ENCODE data around the gene SCAPER.
"Not testable (repeated sequence)": the region's sequence is repeated elsewhere in the genome, so short reads cannot be mapped to it uniquely, and the experiment has no call there.

The SCAPER gene

GRCh38 chr15:76823303-76823702, 81.8 kb downstream of the SCAPER start:
- Histone ChIP-seq H3K4me3 (ENCODE audit: low read length) (no peak overlapping the region), H3K4me1 (ENCODE audit: insufficient read depth, low read length) (no peaks in the 10 kb centered on the region), H2AFZ (ENCODE audit: low read depth, low read length) (no peak overlapping the region), H3K27me3 (ENCODE audit: insufficient read depth, low read length) (no peaks in the 10 kb centered on the region), H3K36me3 (ENCODE audit: insufficient read depth, low read length) (no peaks in the 10 kb centered on the region), H3K9me3 (ENCODE audit: low read length) (no peaks in the 10 kb centered on the region)

DNA sequence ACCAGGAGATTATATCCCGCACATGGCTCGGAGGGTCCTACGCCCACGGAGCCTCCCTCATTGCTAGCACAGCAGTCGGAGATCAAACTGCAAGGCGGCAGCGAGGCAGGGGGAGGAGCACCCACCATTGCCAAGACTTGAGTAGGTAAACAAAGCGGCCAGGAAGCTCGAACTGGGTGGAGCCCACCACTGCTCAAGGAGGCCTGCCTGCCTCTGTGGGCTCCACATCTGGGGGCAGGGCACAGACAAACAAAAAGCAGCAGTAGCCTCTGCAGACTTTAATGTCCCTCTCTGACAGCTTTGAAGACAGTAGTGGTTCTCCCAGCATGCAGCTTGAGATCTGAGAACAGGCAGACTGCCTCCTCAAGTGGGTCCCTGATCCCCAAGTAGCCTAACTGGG, 86.2 kb downstream of the SCAPER start:
- not testable (repeated sequence) for H3K9me3 ChIP-seq (ENCODE audit: low read length); H3K36me3 ChIP-seq (ENCODE audit: insufficient read depth, low read length); H2AFZ ChIP-seq (ENCODE audit: low read depth, low read length); H3K4me3 ChIP-seq (ENCODE audit: low read length); H3K4me1 ChIP-seq (ENCODE audit: insufficient read depth, low read length); H3K27me3 ChIP-seq (ENCODE audit: insufficient read depth, low read length)

DNA sequence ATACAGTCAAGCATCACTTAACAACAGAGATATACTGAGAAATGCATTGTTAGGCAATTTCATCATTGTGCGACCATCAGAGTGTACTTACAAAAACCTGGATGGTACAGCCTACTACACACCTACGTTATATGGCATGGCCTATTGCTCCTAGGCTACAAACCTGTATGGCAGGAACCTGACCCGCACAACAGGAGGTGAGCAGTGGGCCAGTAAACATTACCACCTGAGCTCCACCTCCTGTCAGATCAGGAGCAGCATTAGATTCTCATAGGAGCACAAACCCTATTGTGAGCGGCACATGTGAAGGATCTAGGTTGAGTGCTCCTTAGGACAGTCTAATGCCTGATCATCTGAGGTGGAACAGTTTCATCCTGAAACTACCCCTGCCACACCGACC, 89.7 kb downstream of the SCAPER start:
- H3K36me3 ChIP-seq (ENCODE audit: insufficient read depth, low read length): no peaks in the 10 kb centered on the region
- H3K27me3 ChIP-seq (ENCODE audit: insufficient read depth, low read length): no peaks in the 10 kb centered on the region
- no peaks in the 10 kb centered on the region for H3K9me3 ChIP-seq (ENCODE audit: low read length)
- H3K4me3 ChIP-seq (ENCODE audit: low read length): no peak overlapping the region
- H2AFZ ChIP-seq (ENCODE audit: low read depth, low read length): no peak overlapping the region
- no peaks in the 10 kb centered on the region for H3K4me1 ChIP-seq (ENCODE audit: insufficient read depth, low read length)

- no peak overlapping the region for H3K4me3 ChIP-seq (ENCODE audit: low read length)
- no peaks in the 10 kb centered on the region for H3K36me3 ChIP-seq (ENCODE audit: insufficient read depth, low read length)
- H3K4me1 ChIP-seq (ENCODE audit: insufficient read depth, low read length): no peaks in the 10 kb centered on the region
- H3K27me3 ChIP-seq (ENCODE audit: insufficient read depth, low read length): no peaks in the 10 kb centered on the region
- H2AFZ ChIP-seq (ENCODE audit: low read depth, low read length): no peak overlapping the region
- no peaks in the 10 kb centered on the region for H3K9me3 ChIP-seq (ENCODE audit: low read length)
Measured at GRCh38 chr15:76812381-76812780, 92.8 kb downstream of the SCAPER start.

- Histone ChIP-seq H2AFZ (ENCODE audit: low read depth, low read length) (no peak overlapping the region), H3K36me3 (ENCODE audit: insufficient read depth, low read length) (no peaks in the 10 kb centered on the region), H3K4me1 (ENCODE audit: insufficient read depth, low read length) (no peaks in the 10 kb centered on the region), H3K27me3 (ENCODE audit: insufficient read depth, low read length) (no peaks in the 10 kb centered on the region), H3K9me3 (ENCODE audit: low read length) (no peaks in the 10 kb centered on the region), H3K4me3 (ENCODE audit: low read length) (no peak overlapping the region)
Measured at GRCh38 chr15:76809412-76810103, 95.6 kb downstream of the SCAPER start.

DNA sequence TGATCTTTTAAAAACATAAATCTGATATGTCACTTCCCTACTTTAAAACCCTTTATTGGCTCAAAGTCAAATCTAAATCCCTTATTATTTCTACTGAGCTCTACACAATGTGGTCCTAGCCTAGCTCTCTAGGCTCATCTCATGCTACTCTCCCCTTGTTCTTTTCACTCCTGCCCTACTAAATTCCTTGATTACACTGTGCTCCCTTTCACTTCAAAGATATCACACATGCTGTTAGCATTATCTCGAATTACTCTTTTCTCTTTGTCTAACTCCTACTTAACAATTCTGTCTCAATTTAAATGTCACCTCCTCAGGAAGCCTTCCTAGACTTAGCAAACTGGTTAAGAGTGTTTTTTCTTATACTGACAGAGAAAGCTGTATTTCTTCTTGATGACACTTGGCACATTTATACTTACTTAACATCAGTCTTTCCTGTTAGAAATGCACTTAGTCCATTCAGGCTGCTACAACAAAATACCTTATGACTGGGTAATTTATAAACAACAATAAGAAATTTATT, 102.0 kb downstream of the SCAPER start:
- Histone ChIP-seq H3K27me3 (ENCODE audit: insufficient read depth, low read length) (no peaks in the 10 kb centered on the region), H3K4me1 (ENCODE audit: insufficient read depth, low read length) (no peaks in the 10 kb centered on the region), H3K9me3 (ENCODE audit: low read length) (no peaks in the 10 kb centered on the region), H2AFZ (ENCODE audit: low read depth, low read length) (no peak overlapping the region), H3K36me3 (ENCODE audit: insufficient read depth, low read length) (peaks cover 19% of the 10 kb centered on the region), H3K4me3 (ENCODE audit: low read length) (no peak overlapping the region)

DNA sequence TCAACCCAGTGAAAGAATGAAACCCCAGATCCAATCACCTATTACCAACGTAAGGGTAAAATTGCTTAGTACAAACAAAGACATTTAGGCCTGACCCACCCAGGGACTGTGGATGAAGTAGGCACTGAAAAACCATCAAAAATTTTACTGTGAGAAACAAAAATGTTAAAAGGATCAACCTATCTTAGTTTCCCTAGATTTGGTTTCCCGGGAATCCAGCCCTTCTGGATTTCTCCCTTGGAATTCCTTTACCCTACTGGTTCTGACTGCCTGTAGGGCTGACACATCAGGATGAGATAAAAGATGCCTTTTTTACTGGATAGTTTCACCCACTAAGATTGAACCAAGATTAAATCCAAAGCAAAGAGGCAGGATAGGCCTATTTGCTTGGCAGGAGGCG, 102.7 kb downstream of the SCAPER start:
- H3K4me3 ChIP-seq (ENCODE audit: low read length): no peak overlapping the region
- no peaks in the 10 kb centered on the region for H3K9me3 ChIP-seq (ENCODE audit: low read length)
- H3K4me1 ChIP-seq (ENCODE audit: insufficient read depth, low read length): no peaks in the 10 kb centered on the region
- peaks cover 19% of the 10 kb centered on the region for H3K36me3 ChIP-seq (ENCODE audit: insufficient read depth, low read length)
- H2AFZ ChIP-seq (ENCODE audit: low read depth, low read length): no peak overlapping the region
- no peaks in the 10 kb centered on the region for H3K27me3 ChIP-seq (ENCODE audit: insufficient read depth, low read length)

GRCh38 chr15:76799760-76800159, 105.4 kb downstream of the SCAPER start:
- no peak overlapping the region for H3K4me3 ChIP-seq (ENCODE audit: low read length)
- peaks cover 19% of the 10 kb centered on the region for H3K36me3 ChIP-seq (ENCODE audit: insufficient read depth, low read length)
- no peaks in the 10 kb centered on the region for H3K9me3 ChIP-seq (ENCODE audit: low read length)
- H3K4me1 ChIP-seq (ENCODE audit: insufficient read depth, low read length): no peaks in the 10 kb centered on the region
- H2AFZ ChIP-seq (ENCODE audit: low read depth, low read length): no peak overlapping the region
- no peaks in the 10 kb centered on the region for H3K27me3 ChIP-seq (ENCODE audit: insufficient read depth, low read length)

GRCh38 chr15:76795217-76795616, 109.9 kb downstream of the SCAPER start:
- H3K36me3 ChIP-seq (ENCODE audit: insufficient read depth, low read length): peaks cover 12% of the 10 kb centered on the region
- H3K4me3 ChIP-seq (ENCODE audit: low read length): no peak overlapping the region
- no peaks in the 10 kb centered on the region for H3K27me3 ChIP-seq (ENCODE audit: insufficient read depth, low read length)
- no peaks in the 10 kb centered on the region for H3K4me1 ChIP-seq (ENCODE audit: insufficient read depth, low read length)
- no peak overlapping the region for H2AFZ ChIP-seq (ENCODE audit: low read depth, low read length)
- peaks cover 7% of the 10 kb centered on the region for H3K9me3 ChIP-seq (ENCODE audit: low read length)

- Histone ChIP-seq H3K36me3 (ENCODE audit: insufficient read depth, low read length) (peaks cover 4% of the 10 kb centered on the region), H2AFZ (ENCODE audit: low read depth, low read length) (no peak overlapping the region), H3K4me3 (ENCODE audit: low read length) (no peak overlapping the region), H3K4me1 (ENCODE audit: insufficient read depth, low read length) (no peaks in the 10 kb centered on the region), H3K9me3 (ENCODE audit: low read length) (peaks cover 7% of the 10 kb centered on the region), H3K27me3 (ENCODE audit: insufficient read depth, low read length) (no peaks in the 10 kb centered on the region)
Measured at GRCh38 chr15:76793162-76793561, 112.0 kb downstream of the SCAPER start.

- Histone ChIP-seq H3K36me3 (ENCODE audit: insufficient read depth, low read length) (peaks cover 4% of the 10 kb centered on the region), H2AFZ (ENCODE audit: low read depth, low read length) (no peak overlapping the region), H3K27me3 (ENCODE audit: insufficient read depth, low read length) (no peaks in the 10 kb centered on the region), H3K4me3 (ENCODE audit: low read length) (no peak overlapping the region), H3K9me3 (ENCODE audit: low read length) (peaks cover 7% of the 10 kb centered on the region), H3K4me1 (ENCODE audit: insufficient read depth, low read length) (no peaks in the 10 kb centered on the region)
Measured at GRCh38 chr15:76791511-76791910, 113.6 kb downstream of the SCAPER start.

DNA sequence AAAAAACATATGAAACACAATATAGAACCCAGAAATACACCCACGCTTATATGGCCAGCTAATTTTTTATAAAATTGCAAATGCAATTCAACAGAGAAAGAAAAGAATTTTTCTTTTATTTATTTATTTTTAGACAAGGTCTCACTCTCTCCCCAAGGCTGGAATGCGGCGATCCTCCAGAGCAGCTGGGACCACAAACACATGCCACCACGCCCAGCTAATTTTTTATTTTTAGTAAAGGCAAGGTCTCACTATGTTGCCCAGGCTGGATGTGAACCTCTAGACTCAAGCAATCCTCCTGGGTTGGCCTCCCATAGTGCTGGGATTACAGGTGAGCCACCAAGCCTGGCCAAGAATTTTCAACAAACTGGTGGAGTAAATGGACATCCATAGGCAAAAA, 117.9 kb downstream of the SCAPER start:
- Histone ChIP-seq H3K4me3 (ENCODE audit: low read length) (no peak overlapping the region), H3K9me3 (ENCODE audit: low read length) (peaks cover 4% of the 10 kb centered on the region), H3K36me3 (ENCODE audit: insufficient read depth, low read length) (no peaks in the 10 kb centered on the region), H2AFZ (ENCODE audit: low read depth, low read length) (no peak overlapping the region), H3K4me1 (ENCODE audit: insufficient read depth, low read length) (no peaks in the 10 kb centered on the region), H3K27me3 (ENCODE audit: insufficient read depth, low read length) (no peaks in the 10 kb centered on the region)

DNA sequence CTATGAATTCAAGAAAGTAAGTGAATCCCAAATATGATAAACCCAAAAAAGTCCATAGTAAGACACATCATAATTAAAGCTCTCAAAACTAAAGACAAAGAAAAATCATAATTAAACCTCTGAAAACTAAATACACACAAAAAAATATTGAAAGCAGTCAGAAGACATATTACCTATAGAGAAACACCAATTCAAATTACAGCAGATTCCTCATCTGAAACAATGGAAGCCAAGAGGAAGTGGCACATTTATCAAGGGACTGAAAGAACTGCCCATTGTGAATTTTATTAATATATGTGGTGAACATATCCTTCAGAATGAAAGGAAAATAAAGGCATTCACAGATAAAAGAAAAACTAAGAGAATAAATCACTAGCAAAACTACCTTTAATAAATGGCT, 128.2 kb downstream of the SCAPER start:
- no peak overlapping the region for H3K4me3 ChIP-seq (ENCODE audit: low read length)
- H3K9me3 ChIP-seq (ENCODE audit: low read length): peaks cover 7% of the 10 kb centered on the region
- H3K36me3 ChIP-seq (ENCODE audit: insufficient read depth, low read length): peaks cover 3% of the 10 kb centered on the region

GRCh38 chr15:76776480-76776879, 128.7 kb downstream of the SCAPER start:
- peaks cover 3% of the 10 kb centered on the region for H3K36me3 ChIP-seq (ENCODE audit: insufficient read depth, low read length)
- H3K9me3 ChIP-seq (ENCODE audit: low read length): peaks cover 7% of the 10 kb centered on the region
- no peaks in the 10 kb centered on the region for H3K4me1 ChIP-seq (ENCODE audit: insufficient read depth, low read length)
- no peak overlapping the region for H3K4me3 ChIP-seq (ENCODE audit: low read length)
- no peak overlapping the region for H2AFZ ChIP-seq (ENCODE audit: low read depth, low read length)
- H3K27me3 ChIP-seq (ENCODE audit: insufficient read depth, low read length): no peaks in the 10 kb centered on the region

More for the DNA sequence above, 128.2 kb downstream of the SCAPER start:
- H2AFZ ChIP-seq (ENCODE audit: low read depth, low read length): no peak overlapping the region
- no peaks in the 10 kb centered on the region for H3K27me3 ChIP-seq (ENCODE audit: insufficient read depth, low read length)
- H3K4me1 ChIP-seq (ENCODE audit: insufficient read depth, low read length): no peaks in the 10 kb centered on the region
